Thyroid gland (tissue), 4 donors: Measurements from ENCODE around the gene PHACTR1. TPM values are rescaled to one million over a fixed set of nuclear protein-coding genes. Genes with fewer than 3 reads are reported as not detected.

Source experiments
- DNase-seq, 2 donors: peaks; one replicate each; pipeline ENCODE4 v3.0.0-alpha.2; 2019
- H3K27ac ChIP-seq, 3 donors: fragments of 200-600 bp; sonication (generic); 1 replicate in 2 of 3; 2 replicates in 1 of 3; pipeline ENCODE4 v1.5.1; 2016 to 2019; ENCODE audit warnings: mild to moderate bottlenecking in 1 of 3, moderate library complexity in 1 of 3
- H3K27me3 ChIP-seq: fragments of 200-600 bp; sonication (generic); one replicate; pipeline ENCODE4 v1.5.1; 2019
- H3K36me3 ChIP-seq, 2 donors: fragments of 200-600 bp; sonication (generic); one replicate each; pipeline ENCODE4 v1.5.1; 2016 to 2019
- H3K4me1 ChIP-seq, 2 donors: fragments of 200-600 bp; sonication (generic); one replicate each; pipeline ENCODE4 v1.5.1; 2017 to 2019
- H3K4me3 ChIP-seq, 3 donors: fragments of 200-600 bp; sonication (generic); replicated peaks in 1 of 3; 1 replicate in 2 of 3; 2 replicates in 1 of 3; pipeline ENCODE4 v1.5.1; 2016; ENCODE audit warnings: mild to moderate bottlenecking in 1 of 3
- H3K9me3 ChIP-seq: fragments of 200-600 bp; sonication (generic); one replicate; pipeline ENCODE4 v1.5.1; 2017
- CTCF ChIP-seq, 6 experiments: fragments of 200-600 bp in 3 of 6; fragments of 450-650 bp in 3 of 6; sonication (generic) in 3 of 6; IDR thresholded peaks; one replicate each; pipeline ENCODE4 v1.5.1; 2016 to 2019; ENCODE audit warnings: antibody characterized with exemption in 6 of 6, mild to moderate bottlenecking in 2 of 6, inconsistent platforms in 1 of 6, moderate library complexity in 1 of 6
- POLR2A ChIP-seq, 2 donors: fragments of 450-650 bp; IDR thresholded peaks; one replicate each; pipeline ENCODE4 v1.6.1; 2017; ENCODE audit warnings: antibody characterized with exemption in 2 of 2, mild to moderate bottlenecking in 2 of 2, moderate library complexity in 1 of 2
- WGBS, 2 donors: methylation state at CpG; one replicate each; pipeline ENCODE4 v1.1.5; 2017; 5-methylcytosine and 5-hydroxymethylcytosine counted together
- intact Hi-C: fragments of 100-400 bp; cut with DNase I; formaldehyde crosslinking; loops from one replicate; pipeline ENCODE4 v1.15.1; 2023
- total RNA-seq, 4 donors: library from RNA; depleted of rRNA; stranded (reverse); fragments of >200 nt; gene quantifications; one replicate each; pipeline ENCODE4 v1.2.3, GENCODE V29; 2016

PHACTR1 gene
- total RNA-seq, 4 donors from 2014 or later = 2.9 to 8.6 (median 4.4) TPM

- no peaks in the 10 kb centered on the region for H3K36me3 ChIP-seq
- DNase-seq = no peak
- H3K4me3 ChIP-seq = no peak overlapping the region
- no peak overlapping the region for H3K27ac ChIP-seq
- no peaks in the 10 kb centered on the region for H3K4me1 ChIP-seq
- no peaks in the 10 kb centered on the region for H3K9me3 ChIP-seq
- intact Hi-C loops = no loop called here
- TF ChIP-seq POLR2A (IDR thresholded peaks at IDR 0.05) (no peak), CTCF (IDR thresholded peaks at IDR 0.05) (no peak)
- WGBS, 2 donors = 66 to 75% methylated on average over 2 of the region's 2 CpGs
- no peaks in the 10 kb centered on the region for H3K27me3 ChIP-seq
Measured at GRCh38 chr6:12861603-12862002, 145.0 kb downstream of the PHACTR1 start.

GRCh38 chr6:12865117-12865516, 148.6 kb downstream of the PHACTR1 start:
- intact Hi-C loops = no loop called here
- H3K9me3 ChIP-seq = no peaks in the 10 kb centered on the region
- TF ChIP-seq CTCF (IDR thresholded peaks at IDR 0.05) (no peak), POLR2A (IDR thresholded peaks at IDR 0.05) (no peak)
- no peaks in the 10 kb centered on the region for H3K36me3 ChIP-seq
- H3K27me3 ChIP-seq = no peaks in the 10 kb centered on the region
- no peaks in the 10 kb centered on the region for H3K4me1 ChIP-seq
- no peak overlapping the region for H3K27ac ChIP-seq
- no peak for DNase-seq
- no peak overlapping the region for H3K4me3 ChIP-seq
- 84 to 92% methylated on average over 3 of the region's 3 CpGs for WGBS, 2 donors

- no peaks in the 10 kb centered on the region for H3K36me3 ChIP-seq
- intact Hi-C loops = no loop called here
- H3K9me3 ChIP-seq = no peaks in the 10 kb centered on the region
- DNase-seq = no peak
- no peaks in the 10 kb centered on the region for H3K4me1 ChIP-seq
- no peaks in the 10 kb centered on the region for H3K27me3 ChIP-seq
- H3K4me3 ChIP-seq = no peak overlapping the region
- 62 to 79% methylated on average over 4 of the region's 4 CpGs for WGBS, 2 donors
- H3K27ac ChIP-seq = no peak overlapping the region
- no peak for TF ChIP-seq CTCF (IDR thresholded peaks at IDR 0.05)
- no peak for TF ChIP-seq POLR2A (IDR thresholded peaks at IDR 0.05)
Measured at GRCh38 chr6:12865671-12866181, 149.2 kb downstream of the PHACTR1 start.

GRCh38 chr6:12866422-12867029, 150.0 kb downstream of the PHACTR1 start:
- Histone ChIP-seq H3K27ac (no peak overlapping the region), H3K36me3 (no peaks in the 10 kb centered on the region), H3K4me3 (no peak overlapping the region), H3K9me3 (no peaks in the 10 kb centered on the region), H3K4me1 (no peaks in the 10 kb centered on the region), H3K27me3 (no peaks in the 10 kb centered on the region)
- intact Hi-C loops = no loop called here
- TF ChIP-seq CTCF (IDR thresholded peaks at IDR 0.05) (no peak), POLR2A (IDR thresholded peaks at IDR 0.05) (no peak)
- no peak for DNase-seq
- WGBS, 2 donors = 69 to 75% methylated on average over 6 of the region's 6 CpGs

- Histone ChIP-seq H3K27ac (no peak overlapping the region), H3K4me1 (no peaks in the 10 kb centered on the region), H3K4me3 (no peak overlapping the region), H3K9me3 (no peaks in the 10 kb centered on the region), H3K36me3 (no peaks in the 10 kb centered on the region), H3K27me3 (no peaks in the 10 kb centered on the region)
- WGBS, 2 donors = 51 to 54% methylated on average over 2 of the region's 2 CpGs
- TF ChIP-seq CTCF (IDR thresholded peaks at IDR 0.05) = no peak
- no peak for TF ChIP-seq POLR2A (IDR thresholded peaks at IDR 0.05)
- no peak for DNase-seq
- intact Hi-C loops = no loop called here
Measured at GRCh38 chr6:12869816-12870432, 153.4 kb downstream of the PHACTR1 start.
